HG03469 (cell line): ENCODE measurements around the gene CCSER2.
A peak's percentile ranks its signal among the peaks of the same experiment; 100 is the strongest.
"Not testable (repeated sequence)": the region's sequence is repeated elsewhere in the genome, so short reads cannot be mapped to it uniquely, and the experiment has no call there.

ENCODE experiments used
- ATAC-seq: cut with Tn5 transposase; IDR thresholded peaks from one replicate; pipeline ENCODE4 v1.9.1; 2021; ENCODE audit warnings: mild to moderate bottlenecking, moderate library complexity, moderate number of reproducible peaks; ENCODE audit not compliant: unreplicated experiment

Gene CCSER2

GRCh38 chr10:84375881-84376280 is 47.5 kb downstream of the CCSER2 start:
- no peak for ATAC-seq

GRCh38 chr10:84388148-84388547 is 59.8 kb downstream of the CCSER2 start:
- no peak for ATAC-seq

- no peak for ATAC-seq
These were observed 62.0 kb downstream of the CCSER2 start for GRCh38 chr10:84390364-84390763.

GRCh38 chr10:84391326-84391725 is 62.9 kb downstream of the CCSER2 start:
- no peak for ATAC-seq

- ATAC-seq: no peak
These were observed 63.8 kb downstream of the CCSER2 start for GRCh38 chr10:84392181-84392580.

GRCh38 chr10:84395581-84395980 is 67.2 kb downstream of the CCSER2 start:
- no peak for ATAC-seq

GRCh38 chr10:84397735-84398144 is 69.4 kb downstream of the CCSER2 start:
- peak; percentile 47 for ATAC-seq

- ATAC-seq: no peak
These were observed 70.3 kb downstream of the CCSER2 start for GRCh38 chr10:84398696-84399095.

GRCh38 chr10:84401854-84402611 is 73.6 kb downstream of the CCSER2 start:
- no peak for ATAC-seq

GRCh38 chr10:84404783-84405182 is 76.4 kb downstream of the CCSER2 start:
- ATAC-seq: no peak

GRCh38 chr10:84405662-84406061 is 77.3 kb downstream of the CCSER2 start:
- no peak for ATAC-seq

GRCh38 chr10:84406561-84406960 is 78.2 kb downstream of the CCSER2 start:
- no peak for ATAC-seq

- no peak for ATAC-seq
These were observed 79.1 kb downstream of the CCSER2 start for GRCh38 chr10:84407388-84408049.

GRCh38 chr10:84412482-84412881 is 84.1 kb downstream of the CCSER2 start:
- ATAC-seq: no peak

GRCh38 chr10:84414110-84414509 is 85.7 kb downstream of the CCSER2 start:
- not testable (repeated sequence) for ATAC-seq

GRCh38 chr10:84415539-84416244 is 87.3 kb downstream of the CCSER2 start:
- no peak for ATAC-seq

- ATAC-seq: no peak
These were observed 87.8 kb downstream of the CCSER2 start for GRCh38 chr10:84416245-84416555.

GRCh38 chr10:84423719-84424118 is 95.3 kb downstream of the CCSER2 start:
- no peak for ATAC-seq

GRCh38 chr10:84424731-84425167 is 96.4 kb downstream of the CCSER2 start:
- no peak for ATAC-seq

GRCh38 chr10:84427903-84428650 is 99.7 kb downstream of the CCSER2 start:
- ATAC-seq: no peak

GRCh38 chr10:84428711-84429110 is 100.3 kb downstream of the CCSER2 start:
- no peak for ATAC-seq
